Tibial nerve (tissue), 4 donors: ENCODE measurements around the gene SLC8A3. TPM values are rescaled to one million over a fixed set of nuclear protein-coding genes. Genes with fewer than 3 reads are reported as not detected.

Experiments
- DNase-seq, 2 donors: peaks; one replicate each; pipeline ENCODE4 v3.0.0-alpha.2; 2019; ENCODE audit warnings: low spot score in 2 of 2
- H3K27ac ChIP-seq, 4 donors: fragments of 200-600 bp; sonication (generic) in 3 of 4; one replicate each; pipeline ENCODE4 v1.5.1; 2017 to 2019; ENCODE audit warnings: mild to moderate bottlenecking in 1 of 4
- H3K27me3 ChIP-seq, 2 donors: fragments of 200-600 bp; sonication (generic) in 1 of 2; one replicate each; pipeline versions ENCODE4 v1.5.1 to v1.6.0; 2017 to 2019
- H3K36me3 ChIP-seq, 3 donors: fragments of 200-600 bp; sonication (generic); one replicate each; pipeline ENCODE4 v1.5.1; 2018 to 2019
- H3K4me1 ChIP-seq, 4 donors: fragments of 200-600 bp; sonication (generic) in 3 of 4; one replicate each; pipeline ENCODE4 v1.5.1; 2017 to 2019
- H3K4me3 ChIP-seq, 4 donors: fragments of 200-600 bp; sonication (generic) in 3 of 4; one replicate each; pipeline ENCODE4 v1.5.1; 2017 to 2019; ENCODE audit warnings: mild to moderate bottlenecking in 1 of 4, moderate library complexity in 1 of 4
- H3K9me3 ChIP-seq, 4 donors: fragments of 200-600 bp; sonication (generic) in 3 of 4; one replicate each; pipeline ENCODE4 v1.5.1; 2017 to 2019
- EP300 ChIP-seq, 2 donors: sonication (generic); formaldehyde crosslinking; IDR thresholded peaks; one replicate each; pipeline ENCODE4 v1.6.1; 2017; ENCODE audit warnings: antibody characterized with exemption in 2 of 2, mild to moderate bottlenecking in 1 of 2
- POLR2A ChIP-seq, 2 donors: fragments of 450-650 bp; IDR thresholded peaks; one replicate each; pipeline ENCODE4 v1.6.1; 2017; ENCODE audit warnings: antibody characterized with exemption in 2 of 2, mild to moderate bottlenecking in 2 of 2, moderate library complexity in 2 of 2
- WGBS, 2 donors: methylation state at CpG; one replicate each; pipeline ENCODE4 v1.1.5; 2018; 5-methylcytosine and 5-hydroxymethylcytosine counted together
- total RNA-seq, 4 donors: library from RNA; depleted of rRNA; stranded (reverse); fragments of >200 nt; gene quantifications; one replicate each; pipeline ENCODE4 v1.1.0, GENCODE V29; 2016
- TF ChIP-seq, protein P1 (sequence below), 5 experiments: fragments of 200-600 bp in 3 of 5; fragments of 450-650 bp in 2 of 5; sonication (generic) in 3 of 5; IDR thresholded peaks; one replicate each; pipeline ENCODE4 v1.5.1; 2016 to 2019; ENCODE audit warnings: antibody characterized with exemption in 5 of 5, mild to moderate bottlenecking in 3 of 5, moderate library complexity in 2 of 5

The SLC8A3 gene
- total RNA-seq, 4 donors from 2014 or later: 0.20 to 1.0 (median 0.22) TPM; not detected in 1

GRCh38 chr14:70148351-70148750 lies 40.4 kb downstream of the SLC8A3 start:
- no peaks in the 10 kb centered on the region for H3K36me3 ChIP-seq
- WGBS, 2 donors: 79 to 85% methylated on average over 3 of the region's 3 CpGs
- TF ChIP-seq POLR2A (IDR thresholded peaks at IDR 0.05): no peak
- no peaks in the 10 kb centered on the region for H3K4me1 ChIP-seq
- no peaks in the 10 kb centered on the region for H3K9me3 ChIP-seq
- no peak overlapping the region for H3K27ac ChIP-seq
- H3K4me3 ChIP-seq: no peak overlapping the region
- DNase-seq: no peak
- H3K27me3 ChIP-seq: no peaks in the 10 kb centered on the region

- 66 to 72% methylated on average over 6 of the region's 6 CpGs for WGBS, 2 donors
- Histone ChIP-seq H3K4me1 (no peaks in the 10 kb centered on the region), H3K27ac (no peak overlapping the region), H3K9me3 (no peaks in the 10 kb centered on the region), H3K27me3 (no peaks in the 10 kb centered on the region), H3K4me3 (no peak overlapping the region), H3K36me3 (no peaks in the 10 kb centered on the region)
- no peak for DNase-seq
- TF ChIP-seq EP300 (IDR thresholded peaks at IDR 0.05) (no peak), POLR2A (IDR thresholded peaks at IDR 0.05) (no peak)
- TF ChIP-seq, protein P1, sequence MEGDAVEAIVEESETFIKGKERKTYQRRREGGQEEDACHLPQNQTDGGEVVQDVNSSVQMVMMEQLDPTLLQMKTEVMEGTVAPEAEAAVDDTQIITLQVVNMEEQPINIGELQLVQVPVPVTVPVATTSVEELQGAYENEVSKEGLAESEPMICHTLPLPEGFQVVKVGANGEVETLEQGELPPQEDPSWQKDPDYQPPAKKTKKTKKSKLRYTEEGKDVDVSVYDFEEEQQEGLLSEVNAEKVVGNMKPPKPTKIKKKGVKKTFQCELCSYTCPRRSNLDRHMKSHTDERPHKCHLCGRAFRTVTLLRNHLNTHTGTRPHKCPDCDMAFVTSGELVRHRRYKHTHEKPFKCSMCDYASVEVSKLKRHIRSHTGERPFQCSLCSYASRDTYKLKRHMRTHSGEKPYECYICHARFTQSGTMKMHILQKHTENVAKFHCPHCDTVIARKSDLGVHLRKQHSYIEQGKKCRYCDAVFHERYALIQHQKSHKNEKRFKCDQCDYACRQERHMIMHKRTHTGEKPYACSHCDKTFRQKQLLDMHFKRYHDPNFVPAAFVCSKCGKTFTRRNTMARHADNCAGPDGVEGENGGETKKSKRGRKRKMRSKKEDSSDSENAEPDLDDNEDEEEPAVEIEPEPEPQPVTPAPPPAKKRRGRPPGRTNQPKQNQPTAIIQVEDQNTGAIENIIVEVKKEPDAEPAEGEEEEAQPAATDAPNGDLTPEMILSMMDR (IDR thresholded peaks at IDR 0.05): no peak
These were observed 44.7 kb downstream of the SLC8A3 start for GRCh38 chr14:70144046-70144445.

- Histone ChIP-seq H3K9me3 (no peaks in the 10 kb centered on the region), H3K4me3 (no peak overlapping the region), H3K27me3 (no peaks in the 10 kb centered on the region), H3K36me3 (no peaks in the 10 kb centered on the region), H3K27ac (no peak overlapping the region), H3K4me1 (no peaks in the 10 kb centered on the region)
- 77 to 90% methylated on average over 5 of the region's 5 CpGs for WGBS, 2 donors
- no peak for DNase-seq
- TF ChIP-seq POLR2A (IDR thresholded peaks at IDR 0.05) (no peak), EP300 (IDR thresholded peaks at IDR 0.05) (no peak)
- TF ChIP-seq, protein P1 (IDR thresholded peaks at IDR 0.05): no peak
These were observed 45.4 kb downstream of the SLC8A3 start for GRCh38 chr14:70143306-70143705.

GRCh38 chr14:70140614-70141013 lies 48.1 kb downstream of the SLC8A3 start:
- WGBS, 2 donors: 50 to 63% methylated on average over 1 of the region's 1 CpG

DNA sequence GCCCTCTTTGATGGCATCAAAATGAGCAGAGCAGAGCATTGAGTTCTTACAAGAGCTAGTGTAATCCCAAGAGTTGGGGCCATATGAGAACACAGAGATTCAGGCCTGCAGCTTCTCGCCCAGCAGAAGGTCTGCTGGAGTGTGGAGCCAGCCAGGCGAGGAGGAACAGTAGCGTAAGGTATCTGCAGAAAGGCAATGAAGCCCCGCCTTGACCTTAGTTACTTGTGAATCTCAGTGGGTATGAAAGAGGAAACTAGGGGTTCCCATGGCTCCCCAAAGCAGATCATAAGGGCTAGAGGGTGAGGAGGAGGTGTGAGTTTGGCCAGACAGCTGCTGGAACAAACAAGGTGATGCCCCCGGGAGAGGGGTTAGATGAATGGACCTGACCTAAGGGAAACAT lies 49.4 kb downstream of the SLC8A3 start:
- Histone ChIP-seq H3K27me3 (no peaks in the 10 kb centered on the region), H3K4me1 (no peaks in the 10 kb centered on the region), H3K4me3 (no peak overlapping the region), H3K27ac (no peak overlapping the region), H3K9me3 (no peaks in the 10 kb centered on the region), H3K36me3 (no peaks in the 10 kb centered on the region)
- TF ChIP-seq EP300 (IDR thresholded peaks at IDR 0.05): no peak
- TF ChIP-seq, protein P1 (IDR thresholded peaks at IDR 0.05): no peak
- no peak for TF ChIP-seq POLR2A (IDR thresholded peaks at IDR 0.05)
- 78 to 91% methylated on average over 5 of the region's 5 CpGs for WGBS, 2 donors
- no peak for DNase-seq

More at GRCh38 chr14:70140614-70141013, 48.1 kb downstream of the SLC8A3 start:
- no peak overlapping the region for H3K27ac ChIP-seq
- no peaks in the 10 kb centered on the region for H3K27me3 ChIP-seq
- no peaks in the 10 kb centered on the region for H3K36me3 ChIP-seq
- no peaks in the 10 kb centered on the region for H3K9me3 ChIP-seq
- no peak for DNase-seq
- TF ChIP-seq POLR2A (IDR thresholded peaks at IDR 0.05) (no peak), EP300 (IDR thresholded peaks at IDR 0.05) (no peak)
- TF ChIP-seq, protein P1 (IDR thresholded peaks at IDR 0.05): no peak
- H3K4me3 ChIP-seq: no peak overlapping the region
- no peaks in the 10 kb centered on the region for H3K4me1 ChIP-seq

DNA sequence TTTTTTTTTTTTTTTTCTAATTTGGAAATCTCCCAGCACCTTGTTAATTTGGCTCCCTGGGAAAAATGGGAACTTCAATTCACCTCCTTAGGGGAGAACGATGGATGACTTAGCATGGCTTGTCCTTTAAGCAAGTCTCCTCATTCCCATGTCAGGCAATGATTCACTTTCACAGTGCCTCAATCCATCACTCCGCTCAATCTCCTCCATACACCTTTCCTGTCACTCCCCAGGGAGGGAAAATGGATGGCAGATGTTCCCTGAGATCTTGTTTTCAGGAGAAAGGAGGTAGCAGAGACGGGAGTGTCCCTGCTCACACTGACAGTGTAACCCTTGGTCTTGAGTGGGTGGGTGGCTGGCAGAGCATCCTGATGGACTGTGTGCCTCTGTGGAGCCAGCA lies 51.0 kb downstream of the SLC8A3 start:
- 62 to 80% methylated on average over 3 of the region's 3 CpGs for WGBS, 2 donors
- Histone ChIP-seq H3K9me3 (no peaks in the 10 kb centered on the region), H3K27ac (no peak overlapping the region), H3K4me1 (no peaks in the 10 kb centered on the region), H3K27me3 (no peaks in the 10 kb centered on the region), H3K36me3 (no peaks in the 10 kb centered on the region), H3K4me3 (no peak overlapping the region)
- no peak for DNase-seq
- TF ChIP-seq, protein P1 (IDR thresholded peaks at IDR 0.05): no peak
- TF ChIP-seq POLR2A (IDR thresholded peaks at IDR 0.05) (no peak), EP300 (IDR thresholded peaks at IDR 0.05) (no peak)
